DOHH2 (cell line): ENCODE data around the gene GYPC.

Source experiments
- H3F3A ChIP-seq: fragments of 200-600 bp; sonication (generic), shearing (Covaris generic); 2 replicates; pipeline ENCODE4 v1.6.0; 2016; ENCODE audit warnings: antibody characterized with exemption, mild to moderate bottlenecking; ENCODE audit not compliant: control insufficient read depth, insufficient read depth
- H3K27ac ChIP-seq: fragments of 200-600 bp; sonication (generic); 2 replicates; pipeline ENCODE4 v1.5.1; 2014; ENCODE audit warnings: low read depth, mild to moderate bottlenecking, low read length, moderate library complexity
- H3K27me3 ChIP-seq: fragments of 200-600 bp; sonication (generic); 2 replicates; pipeline ENCODE4 v1.6.1; 2014; ENCODE audit warnings: mild to moderate bottlenecking, low read length, mixed read lengths; ENCODE audit not compliant: control insufficient read depth
- H3K36me3 ChIP-seq: fragments of 200-600 bp; sonication (generic); 2 replicates; pipeline ENCODE4 v1.6.1; 2014; ENCODE audit warnings: mild to moderate bottlenecking, low read length, moderate library complexity, mixed read lengths; ENCODE audit not compliant: control insufficient read depth
- H3K4me1 ChIP-seq: fragments of 200-600 bp; sonication (generic); 2 replicates; pipeline ENCODE4 v1.6.1; 2014; ENCODE audit warnings: mild to moderate bottlenecking, low read length, mixed read lengths; ENCODE audit not compliant: control insufficient read depth
- H3K4me2 ChIP-seq: fragments of 200-600 bp; sonication (generic); 2 replicates; pipeline ENCODE4 v1.6.0; 2014; ENCODE audit warnings: mild to moderate bottlenecking, low read length, moderate library complexity
- H3K4me3 ChIP-seq: fragments of 200-600 bp; sonication (generic); 2 replicates; pipeline ENCODE4 v1.5.1; 2014; ENCODE audit warnings: mild to moderate bottlenecking, low read length, mixed read lengths
- H3K79me2 ChIP-seq: fragments of 200-600 bp; sonication (generic); 2 replicates; pipeline ENCODE4 v1.6.1; 2014; ENCODE audit warnings: mild to moderate bottlenecking, low read length, mixed read lengths; ENCODE audit not compliant: control insufficient read depth
- H3K9me2 ChIP-seq: fragments of 200-600 bp; sonication (generic); replicated peaks from 2 replicates; pipeline ENCODE4 v1.6.1; 2014; ENCODE audit warnings: mild to moderate bottlenecking, low read length, mixed read lengths; ENCODE audit not compliant: control insufficient read depth
- H3K9me3 ChIP-seq: fragments of 200-600 bp; sonication (generic); 2 replicates; pipeline ENCODE4 v1.6.1; 2014; ENCODE audit warnings: antibody characterized with exemption, low read length, mixed read lengths; ENCODE audit not compliant: control insufficient read depth, insufficient read depth
- H4K20me1 ChIP-seq: fragments of 200-600 bp; sonication (generic); 2 replicates; pipeline ENCODE4 v1.6.0; 2014; ENCODE audit warnings: low read depth, mild to moderate bottlenecking, antibody characterized with exemption, low read length, moderate library complexity; ENCODE audit not compliant: control insufficient read depth, insufficient read depth
- EZH2phosphoT487 ChIP-seq: fragments of 200-600 bp; sonication (generic); IDR thresholded peaks from 2 replicates; pipeline ENCODE4 v1.6.1; 2017; ENCODE audit warnings: borderline replicate concordance, mild to moderate bottlenecking, antibody characterized with exemption, low read length, moderate library complexity, mixed read lengths
- TF ChIP-seq, protein P1 (sequence below): fragments of 200-600 bp; sonication (generic); IDR thresholded peaks from one replicate; pipeline ENCODE4 v1.5.1; 2014; ENCODE audit warnings: antibody characterized with exemption, mild to moderate bottlenecking, low read depth, low read length; ENCODE audit not compliant: poor library complexity, severe bottlenecking

The GYPC gene

DNA sequence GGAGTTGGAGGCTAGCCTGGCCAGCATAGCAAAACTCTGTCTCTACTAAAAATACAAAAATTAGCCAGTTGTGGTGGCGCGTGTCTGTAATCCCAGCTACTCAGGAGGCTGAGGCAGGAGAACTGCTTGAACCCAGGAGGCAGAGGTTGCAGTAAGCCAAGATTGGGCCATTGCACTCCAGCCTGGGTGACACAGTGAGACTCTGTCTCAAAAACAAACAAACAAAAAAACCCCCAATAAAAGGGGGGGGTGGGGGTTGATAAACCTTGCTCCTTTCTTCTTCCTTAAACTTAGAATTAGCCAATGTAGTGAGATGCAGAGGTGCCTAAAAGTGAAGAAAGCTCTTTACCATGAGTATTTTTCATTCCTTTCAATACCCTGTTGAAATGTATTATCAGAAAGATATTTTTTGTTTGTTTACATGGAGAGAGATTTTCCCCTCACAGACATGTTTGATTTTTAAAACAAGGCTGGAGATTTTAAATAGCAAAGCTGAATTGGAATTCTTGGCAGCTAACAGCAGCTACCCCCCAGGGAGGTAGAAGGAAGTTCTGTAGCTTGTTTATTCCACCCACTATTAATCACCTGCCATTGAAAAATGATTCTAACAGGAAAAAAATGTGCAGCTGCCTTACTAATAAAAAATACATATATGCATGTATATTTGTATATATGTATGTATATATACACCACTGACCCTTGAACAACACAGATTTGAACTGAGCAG lies 48.6 kb downstream of the GYPC start:
- Histone ChIP-seq H4K20me1 (no peaks in the 10 kb centered on the region), H3K4me3 (no peak overlapping the region), H3K4me2 (no peak overlapping the region), H3F3A (no peaks in the 10 kb centered on the region), H3K27me3 (no peaks in the 10 kb centered on the region), H3K9me2 (no peaks in the 10 kb centered on the region), H3K27ac (no peak overlapping the region), H3K4me1 (no peaks in the 10 kb centered on the region), H3K79me2 (no peaks in the 10 kb centered on the region), H3K9me3 (no peaks in the 10 kb centered on the region), H3K36me3 (no peaks in the 10 kb centered on the region)
- TF ChIP-seq, protein P1, sequence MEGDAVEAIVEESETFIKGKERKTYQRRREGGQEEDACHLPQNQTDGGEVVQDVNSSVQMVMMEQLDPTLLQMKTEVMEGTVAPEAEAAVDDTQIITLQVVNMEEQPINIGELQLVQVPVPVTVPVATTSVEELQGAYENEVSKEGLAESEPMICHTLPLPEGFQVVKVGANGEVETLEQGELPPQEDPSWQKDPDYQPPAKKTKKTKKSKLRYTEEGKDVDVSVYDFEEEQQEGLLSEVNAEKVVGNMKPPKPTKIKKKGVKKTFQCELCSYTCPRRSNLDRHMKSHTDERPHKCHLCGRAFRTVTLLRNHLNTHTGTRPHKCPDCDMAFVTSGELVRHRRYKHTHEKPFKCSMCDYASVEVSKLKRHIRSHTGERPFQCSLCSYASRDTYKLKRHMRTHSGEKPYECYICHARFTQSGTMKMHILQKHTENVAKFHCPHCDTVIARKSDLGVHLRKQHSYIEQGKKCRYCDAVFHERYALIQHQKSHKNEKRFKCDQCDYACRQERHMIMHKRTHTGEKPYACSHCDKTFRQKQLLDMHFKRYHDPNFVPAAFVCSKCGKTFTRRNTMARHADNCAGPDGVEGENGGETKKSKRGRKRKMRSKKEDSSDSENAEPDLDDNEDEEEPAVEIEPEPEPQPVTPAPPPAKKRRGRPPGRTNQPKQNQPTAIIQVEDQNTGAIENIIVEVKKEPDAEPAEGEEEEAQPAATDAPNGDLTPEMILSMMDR = no peak
- TF ChIP-seq EZH2phosphoT487 = no peak

DNA sequence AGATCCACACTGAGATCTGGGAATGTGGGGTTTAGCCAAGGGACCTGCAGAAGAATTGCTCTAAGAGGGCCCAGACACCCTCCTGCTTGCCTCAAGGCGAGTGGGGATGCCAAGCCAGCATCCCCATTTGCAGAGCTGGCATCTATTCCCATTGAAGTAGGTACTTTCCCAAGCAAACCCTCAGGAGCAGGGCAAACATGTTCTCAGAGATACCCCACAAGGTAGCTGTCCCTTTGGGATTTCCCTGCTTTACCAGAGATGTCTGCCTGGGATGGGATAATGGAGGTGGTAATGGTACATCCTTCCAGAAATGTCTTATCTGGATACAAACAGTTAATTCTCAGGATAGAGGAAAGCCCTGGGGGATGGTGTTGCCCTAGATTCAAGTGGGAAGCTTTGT lies 51.2 kb downstream of the GYPC start:
- Histone ChIP-seq H3K9me2 (no peaks in the 10 kb centered on the region), H3K27me3 (no peaks in the 10 kb centered on the region), H3K4me2 (no peak overlapping the region), H3F3A (no peaks in the 10 kb centered on the region), H3K27ac (no peak overlapping the region), H3K79me2 (no peaks in the 10 kb centered on the region), H3K9me3 (no peaks in the 10 kb centered on the region), H3K4me1 (no peaks in the 10 kb centered on the region), H4K20me1 (no peaks in the 10 kb centered on the region), H3K4me3 (no peak overlapping the region), H3K36me3 (no peaks in the 10 kb centered on the region)
- TF ChIP-seq EZH2phosphoT487 = no peak
- TF ChIP-seq, protein P1 = no peak

GRCh38 chr2:126707941-126708340 lies 52.0 kb downstream of the GYPC start:
- no peaks in the 10 kb centered on the region for H3K79me2 ChIP-seq
- no peak overlapping the region for H3K4me2 ChIP-seq
- no peaks in the 10 kb centered on the region for H3K27me3 ChIP-seq
- H3K9me3 ChIP-seq = no peaks in the 10 kb centered on the region
- H3K27ac ChIP-seq = no peak overlapping the region
- H3K4me3 ChIP-seq = no peak overlapping the region
- no peak for TF ChIP-seq EZH2phosphoT487
- TF ChIP-seq, protein P1 = no peak
- H3K36me3 ChIP-seq = no peaks in the 10 kb centered on the region
- no peaks in the 10 kb centered on the region for H4K20me1 ChIP-seq
- no peaks in the 10 kb centered on the region for H3K4me1 ChIP-seq
- H3K9me2 ChIP-seq = no peaks in the 10 kb centered on the region
- no peaks in the 10 kb centered on the region for H3F3A ChIP-seq
